PC-3 (cell line): ENCODE data around the gene CHD2. TPM values are rescaled to one million over a fixed set of nuclear protein-coding genes. Genes with fewer than 3 reads are reported as not detected.

ENCODE experiments used
- ATAC-seq: fragments of 200-7000 bp; cut with Tn5 transposase; 2 replicates; pipeline ENCODE4 v1.9.1; 2020; ENCODE audit warnings: mild to moderate bottlenecking, moderate library complexity
- BruUV-seq: library from RNA; stranded (reverse); fragments of 400-500 nt; replicated peaks from 2 replicates; lab custom pipeline; 2021; lab: Mats Ljungman, UMichigan
- CTCF ChIA-PET: fragments of 300-600 bp; sonication (Branson Sonifier 250); formaldehyde crosslinking; loops from one replicate; lab custom pipeline; 2022; ENCODE audit warnings: antibody characterized with exemption; lab: Charles Lee
- POLR2A ChIA-PET: fragments of 300-600 bp; sonication (Branson Sonifier 250); formaldehyde crosslinking; loops from one replicate; lab custom pipeline; 2022; ENCODE audit warnings: antibody characterized with exemption; ENCODE audit not compliant: unreplicated experiment; lab: Charles Lee
- DNase-seq: peaks from one replicate; pipeline ENCODE4 v3.0.0-alpha.2; 2015
- H2AFZ ChIP-seq: fragments of 300-600 bp; sonication (generic); 2 replicates; pipeline ENCODE4 v1.6.0; 2016; ENCODE audit warnings: antibody characterized with exemption, low read length
- H3F3A ChIP-seq: fragments of 300-600 bp; sonication (generic); one replicate; pipeline ENCODE4 v1.6.0; 2017; ENCODE audit warnings: antibody characterized with exemption, low read length, control low read depth, mild to moderate bottlenecking; ENCODE audit not compliant: unreplicated experiment
- H3K27ac ChIP-seq: fragments of 300-600 bp; sonication (generic); 2 replicates; pipeline ENCODE4 v1.5.1; 2016; ENCODE audit warnings: mild to moderate bottlenecking, low read length
- H3K27me3 ChIP-seq: fragments of 300-600 bp; sonication (generic); 2 replicates; pipeline ENCODE4 v1.6.1; 2016; ENCODE audit warnings: low read length, mixed read lengths
- H3K36me3 ChIP-seq: fragments of 300-600 bp; sonication (generic); 2 replicates; pipeline ENCODE4 v1.6.1; 2016; ENCODE audit warnings: low read depth, mixed run types, low read length, mixed read lengths
- H3K4me1 ChIP-seq: fragments of 300-600 bp; sonication (generic); 2 replicates; pipeline ENCODE4 v1.5.1; 2016; ENCODE audit warnings: low read length; ENCODE audit not compliant: insufficient read depth
- H3K4me2 ChIP-seq: fragments of 300-600 bp; sonication (generic); 2 replicates; pipeline ENCODE4 v1.6.0; 2016; ENCODE audit warnings: low read length
- H3K4me3 ChIP-seq: fragments of 300-600 bp; sonication (generic); 2 replicates; pipeline ENCODE4 v1.5.1; 2016; ENCODE audit warnings: mild to moderate bottlenecking, low read length, mixed read lengths
- H3K79me2 ChIP-seq: fragments of 300-600 bp; sonication (generic); 2 replicates; pipeline ENCODE4 v1.6.1; 2017; ENCODE audit warnings: low read length, mixed read lengths
- H3K9ac ChIP-seq: fragments of 300-600 bp; sonication (generic); 2 replicates; pipeline ENCODE4 v1.6.0; 2016; ENCODE audit warnings: mild to moderate bottlenecking, low read length
- H3K9me2 ChIP-seq: fragments of 300-600 bp; sonication (generic); replicated peaks from 2 replicates; pipeline ENCODE4 v1.6.1; 2016; ENCODE audit warnings: mixed run types, low read length, mixed read lengths
- H3K9me3 ChIP-seq: fragments of 300-600 bp; sonication (generic); 2 replicates; pipeline ENCODE4 v1.6.1; 2016; ENCODE audit warnings: low read length, mixed read lengths
- H4K20me1 ChIP-seq: fragments of 300-600 bp; sonication (generic); 2 replicates; pipeline ENCODE4 v1.6.1; 2016; ENCODE audit warnings: low read length, mixed read lengths
- CTCF ChIP-seq: fragments of 300-600 bp; sonication (generic); conservative IDR thresholded peaks from 2 replicates; pipeline ENCODE4 v1.5.1; 2017; ENCODE audit warnings: antibody characterized with exemption, low read depth, mild to moderate bottlenecking, low read length
- EZH2 ChIP-seq: fragments of 300-600 bp; sonication (generic); IDR thresholded peaks from one replicate; pipeline ENCODE4 v1.6.1; 2017; ENCODE audit warnings: antibody characterized with exemption, mild to moderate bottlenecking, low read length; ENCODE audit not compliant: unreplicated experiment
- EZH2phosphoT487 ChIP-seq: fragments of 300-600 bp; sonication (generic); IDR thresholded peaks from 2 replicates; pipeline ENCODE4 v1.6.1; 2018; ENCODE audit warnings: mild to moderate bottlenecking, antibody characterized with exemption, low read length, borderline replicate concordance
- intact Hi-C: fragments of 100-400 bp; cut with micrococcal nuclease; formaldehyde crosslinking; loops from 2 replicates; pipeline ENCODE4 v1.9.0; 2023
- total RNA-seq: library from RNA; depleted of rRNA; stranded (reverse); fragments of >200 nt; gene quantifications from 2 replicates; pipeline ENCODE4 v1.2.3, GENCODE V29; 2014

CHD2 gene
- total RNA-seq, 1 experiment from 2014 or later = 42.7 TPM

DNA sequence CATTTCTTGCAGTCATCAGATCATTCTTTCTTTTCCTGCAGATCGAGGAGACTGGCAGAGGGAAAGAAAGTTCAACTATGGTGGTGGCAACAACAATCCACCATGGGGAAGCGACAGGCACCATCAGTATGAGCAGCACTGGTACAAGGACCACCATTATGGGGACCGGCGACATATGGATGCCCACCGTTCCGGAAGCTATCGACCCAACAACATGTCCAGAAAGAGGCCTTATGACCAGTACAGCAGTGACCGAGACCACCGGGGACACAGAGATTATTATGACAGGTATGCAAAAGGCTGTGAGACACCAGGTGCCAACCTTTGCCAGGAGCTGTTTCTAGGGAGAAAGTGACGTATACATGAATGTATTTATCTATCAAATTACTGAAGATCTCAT, 119.8 kb downstream of the CHD2 start:
- DNase-seq (no peak), ATAC-seq (no peak)
- no peak overlapping the region for H3K9ac ChIP-seq
- no peaks in the 10 kb centered on the region for H3K9me2 ChIP-seq
- no peak overlapping the region for H3K4me3 ChIP-seq
- no peaks in the 10 kb centered on the region for H3K27me3 ChIP-seq
- BruUV-seq = no TSS peak
- H3F3A ChIP-seq = no peaks in the 10 kb centered on the region
- ChIA-PET POLR2A (no interaction called here), CTCF (no interaction called here)
- H3K27ac ChIP-seq = no peak overlapping the region
- no peak for TF ChIP-seq EZH2
- no peak for TF ChIP-seq EZH2phosphoT487
- TF ChIP-seq CTCF = no peak
- intact Hi-C loops = loop anchor here (10.0 kb wide), 1 partner anchor 55 kb away; no protein-coding TSS in a partner anchor
- peaks cover 89% of the 10 kb centered on the region for H3K36me3 ChIP-seq
- no peaks in the 10 kb centered on the region for H3K4me1 ChIP-seq
- no peak overlapping the region for H2AFZ ChIP-seq
- H4K20me1 ChIP-seq = no peaks in the 10 kb centered on the region
- no peaks in the 10 kb centered on the region for H3K9me3 ChIP-seq
- no peak overlapping the region for H3K4me2 ChIP-seq
- H3K79me2 ChIP-seq = peaks cover 7% of the 10 kb centered on the region; the same call in 1 of the 2 replicates

DNA sequence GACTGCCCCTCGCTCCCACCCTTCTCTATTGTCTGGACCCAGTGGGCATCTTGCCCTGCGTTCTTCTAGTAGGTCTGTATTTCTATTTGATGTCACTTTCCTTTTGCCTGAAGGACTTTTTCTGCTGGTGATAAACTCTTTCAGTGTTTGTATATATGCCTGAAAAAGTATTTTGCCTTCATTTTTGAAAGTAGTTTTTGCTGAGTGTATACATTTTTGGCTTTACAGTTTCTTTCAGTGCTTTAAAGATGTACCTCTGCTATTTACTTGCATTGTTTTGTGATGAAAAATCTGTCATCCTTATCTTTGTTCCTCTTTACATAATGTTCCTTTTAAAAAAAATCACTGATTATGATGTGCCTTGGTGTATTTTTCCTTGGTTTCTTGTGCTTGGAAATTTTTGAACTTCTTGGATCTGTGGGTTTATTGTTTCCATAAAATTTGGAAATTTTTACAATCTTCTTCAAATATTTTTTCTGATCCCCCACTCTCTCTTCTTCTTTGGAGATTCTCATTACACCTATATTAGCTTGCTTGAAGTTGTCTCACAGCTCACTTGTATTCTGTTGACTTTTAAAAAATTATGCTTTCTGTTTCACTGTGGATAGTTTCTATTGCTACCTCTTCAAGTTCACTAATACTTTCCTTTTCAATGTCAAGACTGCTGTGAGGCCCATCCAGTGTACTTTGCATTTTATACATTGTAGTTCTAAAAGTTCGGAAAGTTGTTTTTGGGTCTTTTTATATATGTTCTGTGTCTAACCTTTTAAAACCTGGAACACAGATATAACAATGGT, 121.0 kb downstream of the CHD2 start:
- Histone ChIP-seq H3K9me2 (no peaks in the 10 kb centered on the region), H3K27me3 (no peaks in the 10 kb centered on the region), H4K20me1 (no peaks in the 10 kb centered on the region), H3K4me3 (no peak overlapping the region), H2AFZ (no peak overlapping the region), H3F3A (no peaks in the 10 kb centered on the region), H3K27ac (no peak overlapping the region), H3K4me2 (no peak overlapping the region), H3K9ac (no peak overlapping the region), H3K9me3 (no peaks in the 10 kb centered on the region), H3K4me1 (no peaks in the 10 kb centered on the region), H3K79me2 (peaks cover 7% of the 10 kb centered on the region; the same call in 1 of the 2 replicates), H3K36me3 (peaks cover 88% of the 10 kb centered on the region)
- ChIA-PET POLR2A (no interaction called here), CTCF (no interaction called here)
- TF ChIP-seq EZH2 (no peak), EZH2phosphoT487 (no peak), CTCF (no peak)
- no peak for ATAC-seq
- intact Hi-C loops = no loop called here
- no peak for DNase-seq
- BruUV-seq = no TSS peak

DNA sequence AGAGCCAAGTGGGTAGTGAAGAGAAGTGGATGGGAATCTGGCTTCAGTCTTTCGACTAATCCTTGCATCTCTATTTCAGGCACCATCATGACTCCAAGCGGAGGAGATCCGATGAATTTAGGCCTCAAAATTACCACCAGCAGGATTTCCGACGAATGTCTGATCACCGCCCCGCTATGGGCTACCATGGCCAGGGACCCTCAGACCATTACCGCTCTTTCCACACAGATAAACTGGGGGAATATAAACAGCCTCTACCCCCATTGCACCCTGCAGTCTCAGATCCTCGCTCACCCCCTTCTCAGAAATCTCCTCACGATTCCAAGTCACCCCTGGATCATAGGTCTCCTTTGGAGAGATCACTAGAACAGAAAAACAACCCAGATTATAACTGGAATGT, 124.2 kb downstream of the CHD2 start:
- H4K20me1 ChIP-seq = no peaks in the 10 kb centered on the region
- ChIA-PET POLR2A (no interaction called here), CTCF (no interaction called here)
- no peaks in the 10 kb centered on the region for H3F3A ChIP-seq
- H3K4me3 ChIP-seq = no peak overlapping the region
- ATAC-seq = no peak
- H3K27me3 ChIP-seq = no peaks in the 10 kb centered on the region
- no peak for TF ChIP-seq EZH2
- no peak for TF ChIP-seq CTCF
- no peak for TF ChIP-seq EZH2phosphoT487
- no peaks in the 10 kb centered on the region for H3K9me3 ChIP-seq
- no peak overlapping the region for H3K27ac ChIP-seq
- no TSS peak for BruUV-seq
- H3K9me2 ChIP-seq = no peaks in the 10 kb centered on the region
- H3K79me2 ChIP-seq = peaks cover 7% of the 10 kb centered on the region; the same call in 1 of the 2 replicates
- DNase-seq = no peak
- H2AFZ ChIP-seq = no peak overlapping the region
- peaks cover 68% of the 10 kb centered on the region for H3K36me3 ChIP-seq
- no peak overlapping the region for H3K9ac ChIP-seq
- no peaks in the 10 kb centered on the region for H3K4me1 ChIP-seq
- intact Hi-C loops = no loop called here
- H3K4me2 ChIP-seq = no peak overlapping the region
